Kidney glomerular epithelial cell (primary cell): ENCODE results near the gene CNTNAP2.

Source experiments
- DNase-seq: peaks from one replicate; lab custom pipeline; 2025; lab: John Stamatoyannopoulos, UW

CNTNAP2 gene

DNA sequence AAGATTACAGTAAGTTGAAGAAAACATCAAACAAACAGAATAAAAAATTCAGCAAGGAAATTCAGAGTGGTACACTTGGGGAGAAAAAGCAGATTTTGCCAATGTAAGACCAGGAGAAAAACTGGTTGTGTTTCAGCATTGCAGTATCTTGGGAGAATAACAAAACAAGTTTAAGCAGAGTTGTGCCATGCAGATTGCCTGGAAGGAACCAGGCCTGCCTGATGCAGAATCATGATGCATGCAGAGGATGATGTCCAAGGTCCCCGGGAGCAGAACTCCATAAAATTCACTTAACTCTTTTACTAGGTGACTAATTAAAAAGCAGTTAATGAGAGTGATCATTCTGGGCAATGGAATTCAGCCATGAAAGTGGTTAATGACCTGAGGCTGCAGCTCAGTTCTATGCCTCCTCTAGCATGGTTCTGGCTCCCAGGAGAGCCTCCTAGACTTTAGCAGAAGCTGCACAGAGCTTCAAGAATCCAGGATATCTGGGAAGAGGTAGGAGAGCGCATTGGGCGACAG, 2094.3 kb downstream of the CNTNAP2 start:
- no peak for DNase-seq

DNA sequence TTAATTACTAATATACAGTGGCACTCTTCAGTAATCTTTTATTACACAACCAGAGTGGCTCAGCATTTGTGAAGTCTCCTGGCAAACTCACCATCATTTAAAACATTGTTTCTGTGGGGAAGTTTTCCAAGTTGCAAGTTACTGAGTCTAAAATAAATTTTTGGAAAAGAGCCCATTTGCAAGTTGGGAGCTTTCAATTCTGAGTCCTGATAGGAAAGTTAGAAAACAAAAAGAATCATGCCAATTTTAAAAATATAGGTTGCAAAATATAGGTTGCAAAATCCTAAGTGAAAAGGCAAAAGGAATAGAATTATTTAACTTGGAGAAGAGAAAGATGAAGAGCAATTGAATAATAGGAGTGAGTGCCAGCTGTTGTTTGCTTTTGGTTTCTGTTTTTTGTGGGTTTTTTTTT, 2095.1 kb downstream of the CNTNAP2 start:
- no peak for DNase-seq

DNA sequence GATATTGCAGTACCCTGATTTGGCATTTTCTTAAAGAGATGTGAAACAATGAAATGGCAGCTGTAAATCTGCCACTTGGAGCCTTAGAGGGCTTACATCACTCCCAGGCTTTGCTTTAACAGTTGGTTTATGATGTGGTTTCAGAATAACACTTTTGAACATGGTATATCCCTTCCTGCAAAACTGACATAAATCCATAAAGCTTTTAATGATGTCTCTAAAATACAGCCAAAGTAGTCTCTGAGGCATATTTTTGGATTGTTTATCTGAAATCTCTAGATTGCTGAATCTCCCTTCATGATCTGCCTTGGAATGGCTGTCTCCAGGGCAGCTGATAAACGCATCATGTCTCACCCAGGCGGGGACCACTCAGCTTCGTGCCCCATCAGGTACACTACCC, 2096.1 kb downstream of the CNTNAP2 start:
- no peak for DNase-seq

DNA sequence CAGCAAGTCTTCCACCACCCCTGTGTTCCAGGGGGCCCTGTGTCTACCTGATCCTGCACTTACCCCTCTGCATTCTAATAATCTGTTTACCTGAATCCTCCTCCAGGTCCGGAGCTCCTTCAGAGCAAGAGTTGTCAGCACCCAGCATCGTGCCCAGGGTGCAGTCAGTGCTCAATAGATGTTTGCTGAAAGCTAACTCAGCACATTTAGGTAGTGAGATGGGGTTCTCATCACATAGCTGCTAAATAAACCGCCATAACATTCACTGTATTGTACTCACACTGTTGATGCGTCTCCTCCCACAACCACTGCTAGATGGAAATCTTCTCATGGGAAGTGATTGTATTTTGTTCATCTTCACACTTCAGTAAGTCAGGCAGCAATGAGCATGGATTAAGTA, 2097.5 kb downstream of the CNTNAP2 start:
- DNase-seq: no peak

DNA sequence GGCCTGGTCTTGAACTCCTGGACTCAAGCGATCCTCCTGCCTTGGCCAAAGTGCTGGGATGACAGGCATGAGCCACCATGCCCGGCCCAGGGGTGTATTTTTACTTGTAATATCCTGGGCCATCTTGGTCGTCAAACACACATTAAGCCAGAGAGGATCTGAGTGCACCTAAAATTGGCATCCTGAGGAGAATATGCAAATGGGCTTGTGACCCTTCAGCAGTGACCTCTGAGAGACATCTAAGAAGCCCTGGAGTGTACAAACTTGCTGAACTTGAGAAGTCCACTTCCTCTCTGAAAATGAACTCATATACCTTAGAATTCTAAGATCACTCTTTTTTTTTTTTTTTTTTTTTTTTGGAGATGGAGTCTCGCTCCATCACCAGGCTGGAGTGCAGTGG, 2102.0 kb downstream of the CNTNAP2 start:
- DNase-seq: no peak

DNA sequence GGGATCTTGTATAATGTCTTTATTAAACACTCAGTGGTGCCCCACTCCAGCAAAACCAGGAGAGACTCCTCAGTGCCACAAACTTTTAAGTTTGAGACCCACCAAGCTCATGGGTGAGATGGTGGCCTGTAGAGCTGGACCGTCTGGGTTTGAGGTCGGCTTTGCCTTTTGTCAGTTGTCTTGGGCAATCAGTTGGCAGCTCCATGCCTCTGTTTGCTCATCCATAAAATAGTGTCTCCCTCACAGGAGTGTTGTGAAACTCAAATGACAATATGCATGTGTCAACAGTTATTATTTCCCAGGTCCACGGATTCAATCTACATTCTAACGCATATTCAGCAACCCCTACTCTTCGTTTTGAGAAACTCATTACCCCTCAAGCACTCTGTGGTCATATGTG, 2106.1 kb downstream of the CNTNAP2 start:
- no peak for DNase-seq

DNA sequence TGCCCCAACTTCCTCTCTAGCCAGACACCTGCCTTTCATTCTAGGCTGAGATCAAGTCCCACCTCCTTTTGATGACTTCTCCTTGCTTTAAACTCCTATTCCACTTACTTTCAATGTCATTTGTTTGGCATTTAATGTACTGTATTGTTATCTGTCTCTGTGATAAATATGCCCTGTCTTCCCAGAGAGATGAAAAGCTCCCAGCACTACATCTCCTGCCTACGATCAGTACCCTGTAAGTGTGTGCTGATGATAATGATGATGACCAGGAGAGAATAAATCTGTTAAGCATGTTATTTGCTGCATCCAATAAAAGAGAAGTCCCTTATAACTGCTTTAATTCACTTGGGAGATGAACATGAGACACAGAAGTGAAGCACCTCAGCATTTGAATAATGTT, 2106.6 kb downstream of the CNTNAP2 start:
- no peak for DNase-seq

DNA sequence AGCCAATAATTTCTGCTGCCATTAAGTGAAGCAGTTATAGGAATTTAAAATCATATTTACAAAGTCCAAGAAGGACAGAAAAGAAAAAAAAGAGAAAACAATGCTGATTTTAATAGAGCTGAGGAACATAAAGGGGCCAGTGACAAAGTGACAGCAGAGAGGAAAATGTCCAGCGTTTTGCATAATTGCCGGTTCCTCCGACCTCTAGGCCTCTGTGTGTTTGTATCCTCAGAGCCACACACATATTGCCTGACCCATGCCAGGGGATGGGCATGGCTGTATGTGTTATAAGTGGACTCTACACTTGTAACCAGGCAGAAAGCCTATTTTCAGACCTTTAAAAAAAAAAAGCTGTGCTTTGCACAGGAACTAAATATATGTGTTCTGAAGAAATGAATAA, 2107.1 kb downstream of the CNTNAP2 start:
- DNase-seq: no peak

DNA sequence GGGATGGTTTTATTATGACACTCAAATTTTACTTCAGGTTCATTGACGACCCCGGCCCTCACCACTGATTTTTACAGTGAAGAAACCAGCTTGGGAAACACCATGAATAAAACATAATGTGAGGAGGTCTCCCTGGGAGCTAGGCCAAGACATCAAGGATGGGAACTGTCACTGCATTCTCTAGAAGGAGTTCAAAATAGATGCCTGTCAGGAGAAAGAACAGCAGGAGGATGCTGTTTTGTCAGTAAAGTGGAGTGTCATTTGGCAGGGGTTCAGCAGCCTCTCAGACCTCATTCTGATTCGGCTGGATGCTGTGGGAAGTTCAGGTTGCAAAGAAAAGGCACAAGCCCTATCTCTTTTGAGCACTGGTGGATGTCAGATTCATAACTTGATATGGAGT, 2113.7 kb downstream of the CNTNAP2 start:
- DNase-seq: no peak

DNA sequence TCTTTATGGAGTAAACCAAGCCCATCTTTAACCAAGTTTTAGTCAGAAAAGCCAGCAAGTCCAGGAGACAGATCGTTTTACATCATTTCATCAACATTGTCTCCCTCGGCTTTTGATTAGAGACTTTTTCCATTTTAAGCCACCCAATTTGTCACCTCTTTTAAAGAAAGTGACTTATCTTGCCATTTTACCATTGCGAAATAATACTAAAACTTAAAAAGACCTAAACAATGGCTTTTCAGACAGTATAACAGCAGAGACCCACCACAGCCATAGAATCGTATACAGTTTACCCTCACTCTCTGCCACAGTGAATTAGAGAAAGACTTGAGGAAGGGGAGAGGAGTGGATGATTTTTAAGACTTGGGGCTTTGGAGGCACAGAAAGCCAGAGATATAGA, 2114.3 kb downstream of the CNTNAP2 start:
- no peak for DNase-seq

DNA sequence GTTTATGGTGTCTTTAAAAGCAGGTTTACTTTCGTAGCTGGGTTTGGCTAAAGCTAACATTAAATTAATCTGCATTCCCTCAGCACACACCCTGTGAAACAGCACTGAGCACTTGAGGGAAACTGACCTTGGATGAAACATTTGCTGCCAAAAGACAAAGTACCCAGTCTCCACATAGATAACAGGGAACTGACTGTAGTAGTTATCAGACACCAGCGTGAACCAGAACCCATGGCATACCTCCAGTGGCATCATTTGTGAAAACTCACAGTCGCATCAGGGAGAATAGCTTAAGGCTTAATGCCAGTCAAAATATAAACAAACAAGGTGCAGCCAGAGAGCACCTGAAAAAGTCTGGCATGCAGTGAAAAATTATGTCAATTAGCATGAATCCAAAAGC, 2116.2 kb downstream of the CNTNAP2 start:
- DNase-seq: no peak

DNA sequence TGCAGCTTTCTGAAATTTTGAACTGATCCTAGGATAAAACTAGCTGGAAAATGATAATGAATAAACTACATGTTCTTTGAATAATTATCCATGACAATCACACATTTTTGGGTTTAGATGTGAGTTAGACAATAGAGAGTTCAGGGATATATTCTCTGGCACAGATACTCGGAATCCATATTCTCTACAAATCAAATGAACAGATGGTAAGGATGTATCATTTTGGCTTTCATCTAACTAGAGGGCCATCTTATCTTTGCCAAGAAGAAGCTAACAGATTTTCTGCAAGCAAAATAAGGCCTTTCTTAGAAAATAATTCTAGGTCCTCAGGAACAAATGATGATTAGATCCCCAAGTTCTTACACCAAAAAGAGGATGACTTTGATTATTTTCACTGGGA, 2118.1 kb downstream of the CNTNAP2 start:
- DNase-seq: no peak

DNA sequence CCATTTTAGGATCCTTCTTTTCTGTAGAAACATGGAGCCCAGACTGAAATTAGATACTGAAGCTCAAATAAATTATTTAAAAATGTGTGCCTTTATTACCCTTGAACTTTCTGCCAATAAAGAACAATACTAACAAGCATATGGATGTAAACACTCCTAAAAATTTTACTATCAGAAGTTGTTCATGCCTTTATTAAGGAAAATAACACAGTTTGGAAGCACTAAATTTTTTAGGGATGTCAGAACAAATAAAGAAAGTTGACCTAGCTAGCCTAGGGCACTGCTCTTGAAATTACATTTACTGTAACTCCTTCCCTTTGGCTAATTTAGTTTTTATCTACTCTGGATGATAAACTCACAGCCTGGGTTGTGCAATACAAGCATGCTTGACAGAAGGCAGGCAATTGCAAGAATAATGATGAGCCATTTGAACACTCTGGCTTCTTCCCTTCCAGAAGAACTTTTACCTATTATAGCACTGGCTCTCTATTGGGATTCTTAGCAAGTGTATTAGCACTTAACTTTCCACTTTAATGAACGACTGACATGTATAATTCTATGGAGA, 2122.2 kb downstream of the CNTNAP2 start:
- DNase-seq: no peak

DNA sequence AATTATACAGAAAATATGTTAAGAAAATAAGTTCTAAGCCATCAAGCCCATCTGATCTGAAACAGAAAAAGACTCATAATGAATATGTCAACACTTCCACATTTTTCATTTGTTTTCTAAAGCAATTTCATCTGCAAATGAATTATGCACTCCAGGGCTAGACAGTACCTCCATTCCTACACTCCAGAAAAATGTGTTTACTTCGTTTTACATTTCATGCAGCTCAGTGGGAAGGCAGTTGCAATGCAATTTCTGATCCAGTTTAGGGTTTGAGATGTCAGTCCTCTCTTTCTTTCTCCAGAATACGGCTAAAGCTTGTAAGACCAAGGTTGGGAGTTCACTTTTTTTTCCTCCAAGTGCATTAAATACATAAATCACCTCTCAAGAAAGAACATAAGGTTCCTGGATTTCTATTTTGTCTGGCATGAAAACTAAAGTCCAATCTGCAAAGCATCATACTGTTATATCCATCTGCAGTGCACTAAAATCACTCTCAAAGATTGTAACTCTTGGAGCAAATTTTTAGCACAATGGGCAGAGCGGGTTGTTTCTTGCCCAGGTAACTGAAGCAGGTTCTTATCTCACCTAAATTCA, 2125.2 kb downstream of the CNTNAP2 start:
- DNase-seq: no peak

DNA sequence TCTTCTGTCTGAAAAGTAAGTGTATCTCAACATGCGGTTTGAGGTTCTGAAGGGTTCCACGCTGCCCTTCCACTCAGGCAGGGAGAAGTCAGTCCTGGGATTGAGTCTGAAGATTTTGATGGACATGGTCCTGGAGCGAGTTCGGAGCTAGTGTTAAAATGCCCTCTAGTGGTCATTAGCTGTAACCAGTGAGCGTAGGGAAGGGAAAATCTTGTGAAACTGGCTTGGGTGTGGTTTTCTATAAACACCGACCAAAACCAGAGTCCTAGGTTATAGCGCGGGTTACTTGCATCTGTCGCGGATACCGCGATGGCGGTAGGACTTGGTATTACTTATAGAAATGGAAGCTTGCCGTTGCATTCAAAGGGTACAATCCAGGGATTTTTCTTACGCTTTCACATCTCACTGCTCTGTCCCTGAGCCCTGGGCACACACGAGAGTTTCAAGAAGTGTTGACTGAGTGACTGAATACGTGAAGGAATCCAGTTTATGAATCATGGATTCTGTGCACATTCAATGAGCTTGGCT, 2125.8 kb downstream of the CNTNAP2 start:
- DNase-seq: peak; percentile 35

DNA sequence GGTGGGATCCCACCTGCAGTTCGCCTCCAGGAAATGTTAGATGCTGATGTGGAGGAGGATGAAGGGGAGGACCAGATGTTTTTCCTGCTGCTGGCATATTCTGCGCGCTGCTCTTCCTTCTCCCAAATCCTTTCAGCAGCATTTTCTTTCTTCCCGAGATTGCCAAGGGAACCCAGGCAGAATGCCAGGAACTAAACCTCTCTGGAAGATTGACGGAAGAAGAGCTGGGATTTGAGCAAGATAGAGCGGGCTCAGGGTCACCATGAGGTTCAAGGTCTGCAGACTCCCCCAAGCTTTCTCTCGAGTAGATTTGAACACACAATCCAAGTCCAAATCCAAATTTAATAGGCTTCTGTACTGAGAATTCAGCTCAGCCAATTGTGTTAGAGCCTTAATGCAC, 2128.8 kb downstream of the CNTNAP2 start:
- DNase-seq: no peak

DNA sequence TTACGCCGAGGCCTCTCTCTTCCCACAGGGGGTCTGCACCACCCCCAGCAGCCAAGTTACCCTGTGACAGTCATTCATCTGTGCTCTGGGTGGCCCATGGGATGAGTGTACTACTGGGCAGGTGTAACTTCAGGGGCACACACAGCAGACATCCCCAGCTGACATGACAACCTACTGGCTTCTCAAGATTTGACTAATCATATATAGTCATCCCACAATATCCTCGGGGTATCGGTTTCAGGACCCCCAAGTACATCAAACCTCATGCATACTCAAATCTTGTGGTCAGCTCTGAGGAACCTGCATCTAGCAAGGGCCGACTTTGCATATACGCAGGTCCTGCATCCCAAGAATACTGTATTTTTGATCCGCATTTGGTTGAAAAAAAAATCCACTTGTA, 2137.0 kb downstream of the CNTNAP2 start:
- no peak for DNase-seq

DNA sequence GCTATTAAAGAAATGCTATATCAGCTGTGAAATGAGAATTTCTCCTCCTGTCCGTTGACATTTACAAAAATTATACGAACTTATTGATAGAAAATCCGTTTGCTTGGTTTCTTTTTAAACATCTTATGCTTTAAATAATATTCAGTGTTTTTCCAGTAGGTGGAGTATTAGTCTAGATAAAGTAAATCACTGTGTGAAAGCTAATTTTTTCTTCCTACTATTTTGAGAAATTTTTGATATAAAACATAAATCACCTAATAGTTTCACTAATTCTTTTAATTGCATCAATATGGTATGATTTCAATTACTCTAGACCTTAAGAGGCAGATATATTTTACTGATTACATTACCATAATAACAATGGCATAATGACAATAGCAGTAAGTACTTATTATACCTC, 2138.7 kb downstream of the CNTNAP2 start:
- DNase-seq: peak; percentile 1

DNA sequence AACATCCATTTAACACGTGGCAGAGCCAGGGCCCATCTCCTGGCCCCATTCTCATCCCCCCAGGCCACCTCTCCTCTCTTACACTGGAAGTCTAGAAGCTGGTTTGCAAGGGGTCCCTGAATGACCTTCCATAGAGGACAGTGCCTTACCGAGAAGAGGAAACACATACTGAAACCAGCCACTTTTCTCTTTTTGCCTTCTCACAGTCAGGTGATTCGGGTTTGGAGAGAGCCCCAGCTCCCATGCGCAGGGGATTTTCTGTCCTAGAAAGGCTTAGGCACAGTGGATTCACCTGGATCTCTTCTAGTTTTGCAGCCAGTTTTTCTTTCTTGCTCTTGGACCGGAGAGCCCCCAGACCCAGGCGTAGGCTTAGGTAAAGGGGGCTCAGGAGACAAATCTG, 2139.8 kb downstream of the CNTNAP2 start:
- no peak for DNase-seq

DNA sequence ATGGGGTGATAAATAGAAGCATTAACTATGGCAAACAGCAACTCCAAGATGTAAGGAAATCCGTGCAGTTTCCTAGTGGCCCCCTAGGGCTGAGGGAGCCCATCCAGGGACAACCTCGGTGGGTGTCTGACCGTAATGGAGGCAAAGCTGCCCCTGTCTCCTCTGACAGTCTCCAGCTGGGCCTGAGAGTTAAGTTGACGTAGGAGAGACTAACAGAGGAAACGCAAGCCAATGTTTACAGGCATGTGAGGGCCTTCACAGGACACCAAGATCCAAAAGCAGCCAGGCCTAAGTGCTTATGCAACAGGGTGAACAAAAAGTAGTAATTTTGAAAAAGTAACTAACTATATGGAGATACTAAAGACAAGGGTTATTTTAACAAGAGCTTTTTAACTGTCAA, 2144.0 kb downstream of the CNTNAP2 start:
- no peak for DNase-seq

DNA sequence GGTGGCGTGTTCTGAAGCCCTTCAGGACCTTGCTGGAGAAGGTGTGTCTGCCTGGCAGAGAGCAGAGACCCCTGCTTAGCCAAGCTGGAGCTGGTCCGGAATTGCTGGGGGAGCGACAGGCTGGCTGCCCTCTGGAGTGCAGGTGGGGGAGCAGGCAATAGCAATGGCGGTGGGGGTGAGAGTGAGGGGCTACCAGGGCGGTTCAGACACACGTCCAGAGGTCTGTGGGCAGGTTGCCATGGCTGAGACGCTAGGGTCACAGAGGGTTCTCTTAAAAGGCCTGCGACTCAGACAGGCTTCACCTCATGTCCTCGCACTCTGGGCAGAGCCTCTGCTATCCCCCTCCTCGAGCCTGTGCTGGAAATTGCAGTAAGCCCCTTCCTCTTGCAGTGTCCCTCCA, 2144.9 kb downstream of the CNTNAP2 start:
- DNase-seq: no peak

DNA sequence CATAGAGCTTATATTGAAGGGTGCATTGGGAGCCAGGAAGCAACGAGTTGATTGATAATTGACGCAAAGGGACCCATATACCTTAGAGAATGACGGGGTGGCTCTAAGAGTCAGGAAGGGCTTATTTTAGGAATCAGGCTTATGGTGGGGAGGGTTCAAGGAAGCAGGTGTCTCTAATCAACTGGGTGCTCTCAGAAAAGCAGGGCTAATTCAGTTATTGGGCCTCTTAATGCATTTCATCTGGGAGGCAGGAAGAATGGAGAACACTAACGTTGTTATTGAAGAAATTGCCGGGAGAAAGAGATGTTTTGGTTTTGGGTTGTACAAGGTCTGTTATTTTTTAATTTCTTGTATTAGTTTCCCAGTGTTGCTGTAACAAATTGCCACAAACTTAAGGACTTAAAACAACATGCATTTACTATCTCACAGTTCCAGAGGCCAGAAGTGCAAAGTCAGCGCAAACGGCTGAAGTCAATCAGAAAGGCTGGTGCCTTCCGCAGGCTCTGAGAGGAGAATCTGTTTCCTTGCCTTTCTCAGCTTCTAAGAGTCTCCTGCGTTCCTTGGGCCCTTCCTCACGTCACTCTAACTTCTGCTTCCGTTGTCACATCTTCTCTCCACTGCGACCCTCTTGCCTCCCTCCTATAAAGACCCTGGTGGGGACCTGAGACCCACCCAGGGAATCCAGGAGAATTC, 2145.5 kb downstream of the CNTNAP2 start:
- no peak for DNase-seq

DNA sequence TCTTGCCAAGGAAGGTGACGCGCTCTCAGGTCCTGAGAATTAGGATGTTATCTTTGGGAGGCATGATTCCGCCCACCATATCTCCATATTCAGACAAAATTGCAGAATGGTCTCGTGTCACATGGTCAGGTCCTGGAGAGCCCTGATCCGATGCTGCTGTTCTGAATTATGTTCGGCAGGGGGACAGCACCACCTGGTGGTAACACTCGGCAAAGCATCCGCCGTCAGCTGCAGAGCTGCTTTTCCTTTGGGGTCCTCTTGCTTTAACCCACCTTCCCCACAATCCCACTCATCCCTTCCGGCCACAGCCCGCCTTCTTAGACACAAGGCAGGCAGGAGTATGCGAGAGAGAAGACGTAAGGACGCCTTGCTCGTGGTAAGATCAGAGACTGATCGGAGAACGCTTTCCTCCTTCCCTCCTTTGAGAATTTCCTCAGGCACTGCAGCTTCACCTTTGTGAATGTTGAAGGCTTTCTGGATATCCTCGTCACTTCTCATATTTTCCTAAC, 2146.2 kb downstream of the CNTNAP2 start:
- peak; percentile 23 for DNase-seq
